HepG2 (cell line): ENCODE data around the gene GRK5. TPM values are rescaled to one million over a fixed set of nuclear protein-coding genes. Genes with fewer than 3 reads are reported as not detected.

Experiments used
- ATAC-seq: fragments of 200-7000 bp; cut with Tn5 transposase; 3 replicates; pipeline ENCODE4 v1.9.1; 2020; ENCODE audit warnings: mild to moderate bottlenecking, moderate library complexity
- BruUV-seq: library from RNA; stranded (reverse); fragments of 400-500 nt; replicated peaks from 2 replicates; lab custom pipeline; 2021; lab: Mats Ljungman, UMichigan
- CTCF ChIA-PET: fragments of 300-600 bp; formaldehyde crosslinking; extraction: SDS; loops from one replicate; lab custom pipeline; 2021; ENCODE audit warnings: low total read pairs, inconsistent platforms, low intra/inter-chr PET ratio; lab: Yijun Ruan, JAX
- POLR2A ChIA-PET: fragments of 350-600 bp; sonication (Branson Sonifier 250); formaldehyde crosslinking; loops from one replicate; lab custom pipeline; 2020; ENCODE audit warnings: antibody characterized with exemption, inconsistent platforms; lab: Yijun Ruan, JAX
- DNase-seq: peaks from one replicate; pipeline ENCODE4 v3.0.0-alpha.2; 2015; ENCODE audit warnings: low spot score
- FAIRE-seq: peaks from 3 replicates; lab custom pipeline; 2011; peaks lifted over from hg19 to GRCh38; lab: Jason Lieb, UNC
- H2AFZ ChIP-seq: one replicate; pipeline ENCODE4 v1.6.1; 2011; ENCODE audit warnings: low read length, inconsistent platforms
- H3K27ac ChIP-seq: fragments of 300-600 bp; 3 replicates; pipeline ENCODE4 v1.8.0; 2011; ENCODE audit warnings: mixed run types, mild to moderate bottlenecking, mixed read lengths, low read length, inconsistent platforms; ENCODE audit not compliant: insufficient read depth; ENCODE audit errors: extremely low read length
- H3K27me3 ChIP-seq, 2 experiments: fragments of 200-600 bp in 1 of 2; 2 replicates in 1 of 2; 3 replicates in 1 of 2; pipeline versions ENCODE4 v1.6.0 to v1.8.0; 2011; ENCODE audit warnings: low read length in 2 of 2, mild to moderate bottlenecking in 2 of 2, moderate library complexity in 2 of 2, inconsistent platforms in 1 of 2; ENCODE audit not compliant: insufficient read depth in 2 of 2, control insufficient read depth in 1 of 2
- H3K36me3 ChIP-seq, 2 experiments: fragments of 200-600 bp in 1 of 2; replicated peaks in 1 of 2; 2 replicates in 1 of 2; 3 replicates in 1 of 2; pipeline versions ENCODE4 v1.5.1 to v1.8.0; 2011; ENCODE audit warnings: low read length in 2 of 2, inconsistent platforms in 1 of 2; ENCODE audit not compliant: insufficient read depth in 2 of 2, control insufficient read depth in 1 of 2
- H3K4me1 ChIP-seq: 2 replicates; pipeline ENCODE4 v1.5.1; 2012; ENCODE audit warnings: low read length, inconsistent platforms; ENCODE audit not compliant: insufficient read depth
- H3K4me2 ChIP-seq: 2 replicates; pipeline ENCODE4 v1.6.0; 2011; ENCODE audit warnings: low read depth, low read length, inconsistent platforms
- H3K4me3 ChIP-seq, 3 experiments: fragments of 200-600 bp in 1 of 3; sonication (generic), shearing (Covaris generic) in 1 of 3; replicated peaks in 1 of 3; 2 replicates each; pipeline ENCODE4 v1.5.1; 2011 to 2016; ENCODE audit warnings: low read length in 3 of 3, inconsistent platforms in 2 of 3, low read depth in 2 of 3, mild to moderate bottlenecking in 2 of 3, control low read depth in 1 of 3, mixed read lengths in 1 of 3; ENCODE audit not compliant: insufficient read depth in 1 of 3
- H3K79me2 ChIP-seq: one replicate; pipeline ENCODE4 v1.6.1; 2011; ENCODE audit warnings: low read length, inconsistent platforms; ENCODE audit not compliant: insufficient read depth
- H3K9ac ChIP-seq: 2 replicates; pipeline ENCODE4 v1.6.0; 2011; ENCODE audit warnings: mild to moderate bottlenecking, low read depth, low read length, inconsistent platforms; ENCODE audit not compliant: insufficient read depth
- H3K9me3 ChIP-seq: 2 replicates; pipeline ENCODE4 v1.5.1; 2012; ENCODE audit warnings: mild to moderate bottlenecking, low read length
- H4K20me1 ChIP-seq: 2 replicates; pipeline ENCODE4 v1.6.0; 2011; ENCODE audit warnings: inconsistent platforms, mild to moderate bottlenecking, low read length, moderate library complexity; ENCODE audit not compliant: insufficient read depth
- GABPA ChIP-seq, 2 experiments: IDR thresholded peaks; 2 replicates each; pipeline ENCODE4 v1.6.1; 2011 to 2016; ENCODE audit warnings: low read depth in 2 of 2, low read length in 1 of 2, missing biosample characterization in 1 of 2, missing genetic modification characterization in 1 of 2
- HES4 ChIP-seq: sonication (generic); formaldehyde crosslinking; IDR thresholded peaks from 2 replicates; pipeline ENCODE4 v1.9.0; 2021; ENCODE audit warnings: mild to moderate bottlenecking, missing genetic modification reagents, borderline replicate concordance
- KDM1A ChIP-seq: IDR thresholded peaks from 2 replicates; pipeline ENCODE4 v1.6.1; 2016; ENCODE audit warnings: missing compliant biosample characterization
- MAFF ChIP-seq: IDR thresholded peaks from 2 replicates; pipeline ENCODE4 v1.6.1; 2011; ENCODE audit warnings: low read depth, low read length, improper control_type of control experiment
- NFE2 ChIP-seq: sonication (generic); formaldehyde crosslinking; IDR thresholded peaks from 2 replicates; pipeline ENCODE4 v1.4.0; 2020; ENCODE audit warnings: missing genetic modification reagents
- NFKBIZ ChIP-seq: IDR thresholded peaks from 2 replicates; pipeline ENCODE4 v1.6.1; 2018; ENCODE audit warnings: missing genetic modification reagents, missing compliant biosample characterization
- PHF8 ChIP-seq: sonication (generic); formaldehyde crosslinking; IDR thresholded peaks from 2 replicates; pipeline ENCODE4 v1.5.0; 2020; ENCODE audit warnings: missing genetic modification reagents
- POLR2AphosphoS5 ChIP-seq: IDR thresholded peaks from 2 replicates; pipeline ENCODE4 v1.6.1; 2012; ENCODE audit warnings: low read depth, low read length
- SKI ChIP-seq: fragments of 450-650 bp; IDR thresholded peaks from one replicate; pipeline ENCODE4 v1.6.1; 2018; ENCODE audit warnings: mild to moderate bottlenecking; ENCODE audit not compliant: partially characterized antibody
- SMC3 ChIP-seq: IDR thresholded peaks from 2 replicates; pipeline ENCODE4 v1.6.1; 2011; ENCODE audit warnings: low read length, improper control_type of control experiment
- SUZ12 ChIP-seq: fragments of 150-350 bp; IDR thresholded peaks from 2 replicates; pipeline ENCODE4 v1.6.1; 2014; ENCODE audit warnings: low read depth, low read length
- TOPORS ChIP-seq: sonication (generic); formaldehyde crosslinking; IDR thresholded peaks from 2 replicates; pipeline ENCODE4 v1.8.0; 2023; ENCODE audit warnings: mild to moderate bottlenecking, missing genetic modification reagents
- ZBTB1 ChIP-seq: sonication (generic); formaldehyde crosslinking; IDR thresholded peaks from 2 replicates; pipeline ENCODE4 v1.4.0; 2020; ENCODE audit warnings: missing genetic modification reagents, borderline replicate concordance
- ZFP82 ChIP-seq: sonication (generic); formaldehyde crosslinking; IDR thresholded peaks from 2 replicates; pipeline ENCODE4 v1.5.1; 2020; ENCODE audit warnings: mild to moderate bottlenecking, missing genetic modification reagents, borderline replicate concordance
- ZNF20 ChIP-seq: sonication (generic); formaldehyde crosslinking; IDR thresholded peaks from 2 replicates; pipeline ENCODE4 v1.4.0; 2020; ENCODE audit warnings: mild to moderate bottlenecking, moderate library complexity, missing genetic modification reagents
- ZNF326 ChIP-seq: sonication (generic); formaldehyde crosslinking; IDR thresholded peaks from 2 replicates; pipeline ENCODE4 v1.4.0; 2020; ENCODE audit warnings: missing genetic modification reagents, borderline replicate concordance
- ZNF766 ChIP-seq: sonication (generic); formaldehyde crosslinking; IDR thresholded peaks from 2 replicates; pipeline ENCODE4 v1.5.0; 2020; ENCODE audit warnings: missing genetic modification reagents, borderline replicate concordance
- WGBS: methylation state at CpG from one replicate; pipeline ENCODE4 v1.1.6; 2017; ENCODE audit warnings: low lambda C conversion rate; 5-methylcytosine and 5-hydroxymethylcytosine counted together
- in situ Hi-C: cut with HindIII; loops from 2 replicates; pipeline ENCODE4 v1.10.0; 2017; ENCODE audit warnings: low pct_unique_long_range_greater_than_20kb; ENCODE audit not compliant: extremely low pct_ligation_motif_present
- intact Hi-C: fragments of 100-400 bp; cut with micrococcal nuclease; formaldehyde crosslinking; loops from one replicate; pipeline ENCODE4 v1.10.0; 2022; ENCODE audit not compliant: unreplicated experiment
- polyA plus RNA-seq, 8 experiments: library from polyadenylated mRNA; depleted of rRNA in 3 of 8; stranded (reverse) in 7 of 8; unstranded in 1 of 8; fragments of >200 nt; fragmentation: Illumina TruSeq in 4 of 8; extraction: Trizol in 4 of 8; gene quantifications; 2 replicates each; pipeline versions ENCODE4 v1.2.1 to v1.2.3, GENCODE V29; 2011 to 2016; ENCODE audit warnings: low read depth in 4 of 8, missing spikeins in 1 of 8, mixed read lengths in 1 of 8; ENCODE audit not compliant: insufficient read depth in 1 of 8
- total RNA-seq, 5 experiments: library from RNA; depleted of rRNA; stranded (reverse); fragments of >200 nt; fragmentation: Illumina TruSeq; extraction: Trizol; gene quantifications; 2 replicates each; pipeline ENCODE4 v1.2.3, GENCODE V29; 2016; ENCODE audit warnings: low read depth in 1 of 5

GRK5 gene
- total and polyA plus RNA-seq, 2 of the 13 experiments (the other 11 are each of a cell fraction or from before 2014, with no cell fraction given): 10.4 to 12.6 TPM

DNA sequence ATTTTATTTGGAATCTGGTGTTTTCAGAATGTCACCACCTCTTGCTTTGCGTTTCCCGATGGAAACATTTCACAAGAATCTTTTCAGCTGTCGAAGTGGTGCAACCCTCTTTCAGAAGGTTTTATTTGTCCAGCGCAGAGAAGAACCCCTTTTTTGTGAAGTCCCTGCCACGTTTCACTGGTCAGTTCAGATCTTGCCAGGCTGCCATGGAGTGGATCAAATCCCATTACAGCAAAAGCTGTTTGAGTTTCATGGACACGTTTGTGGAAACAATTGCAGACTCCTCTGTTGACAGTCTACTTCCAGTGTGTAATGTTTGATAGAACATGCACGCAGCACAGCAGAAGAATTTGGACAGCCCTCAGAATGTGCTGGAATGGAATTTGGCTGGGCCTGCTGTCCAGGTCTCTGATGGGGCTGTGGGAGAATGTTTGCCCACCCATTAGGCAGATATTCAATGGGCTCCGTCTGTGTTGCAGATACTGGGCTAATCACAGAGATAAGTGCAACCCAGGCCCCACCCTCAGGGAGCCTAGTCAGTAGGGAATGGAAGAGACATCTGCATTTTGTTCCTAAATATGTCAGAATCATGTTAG is 143.2 kb downstream of the GRK5 start:
- Histone ChIP-seq H3K4me3 (no peak overlapping the region), H4K20me1 (no peaks in the 10 kb centered on the region), H3K4me2 (no peak overlapping the region), H3K9me3 (peaks cover 4% of the 10 kb centered on the region), H3K9ac (no peak overlapping the region)
- intact Hi-C loops: no loop called here
- BruUV-seq: no TSS peak
- in situ Hi-C loops: no loop called here
- no peak for FAIRE-seq
- no peak for TF ChIP-seq PHF8
- TF ChIP-seq ZBTB1 (CRISPR knock-in tag): no peak
- TF ChIP-seq ZNF766 (CRISPR knock-in tag): no peak
- no peak for TF ChIP-seq SKI
- no peak for TF ChIP-seq GABPA (IDR thresholded peaks at IDR 0.05; ENCODE audit: low read depth, low read length)
- TF ChIP-seq GABPA (CRISPR knock-in tag; IDR thresholded peaks at IDR 0.05; ENCODE audit: low read depth): no peak
- no peak for TF ChIP-seq MAFF
- TF ChIP-seq NFE2: no peak
- TF ChIP-seq TOPORS (CRISPR knock-in tag): no peak
- no peak for TF ChIP-seq POLR2AphosphoS5
- no peak for TF ChIP-seq SMC3
- TF ChIP-seq KDM1A (CRISPR knock-in tag): no peak
- no peak for TF ChIP-seq SUZ12
- TF ChIP-seq ZNF20 (CRISPR knock-in tag): no peak
- no peak for TF ChIP-seq NFKBIZ (CRISPR knock-in tag)
- TF ChIP-seq ZNF326 (CRISPR knock-in tag): no peak
- no peak for TF ChIP-seq ZFP82 (CRISPR knock-in tag)
- no peak for TF ChIP-seq HES4
- TF ChIP-seq, all 625 proteins: peak for 0
- Histone ChIP-seq H3K27ac (no peak overlapping the region), H3K27me3 (no peaks in the 10 kb centered on the region), H3K79me2 (peaks cover 2% of the 10 kb centered on the region), H2AFZ (no peak overlapping the region), H3K36me3 (no peaks in the 10 kb centered on the region), H3K4me1 (no peaks in the 10 kb centered on the region)
- peak; percentile 54 for DNase-seq
- no peak for ATAC-seq
- WGBS: 77% methylated on average over 8 of the region's 8 CpGs
- POLR2A ChIA-PET: no interaction called here
- CTCF ChIA-PET: no interaction called here
